RCC 7860 (cell line): ENCODE results near the gene MYL2.

ENCODE experiments used
- DNase-seq: peaks from one replicate; pipeline ENCODE4 v3.0.0-alpha.2; 2015; ENCODE audit warnings: low spot score
- FAIRE-seq: peaks from 2 replicates; lab custom pipeline; 2012; peaks lifted over from hg19 to GRCh38; lab: Jason Lieb, UNC

MYL2 gene

GRCh38 chr12:110901401-110901800 lies 19.0 kb downstream of the MYL2 start:
- DNase-seq = no peak
- FAIRE-seq = no peak

GRCh38 chr12:110896559-110896958 lies 23.8 kb downstream of the MYL2 start:
- FAIRE-seq (no peak), DNase-seq (no peak)

- DNase-seq = no peak
- no peak for FAIRE-seq
Measured at GRCh38 chr12:110893956-110894355, 26.4 kb downstream of the MYL2 start.

- FAIRE-seq (no peak), DNase-seq (no peak)
Measured at GRCh38 chr12:110889361-110889760, 31.0 kb downstream of the MYL2 start.

- no peak for DNase-seq
- FAIRE-seq = no peak
Measured at GRCh38 chr12:110888256-110888991, 32.0 kb downstream of the MYL2 start.

- FAIRE-seq = no peak
- no peak for DNase-seq
Measured at GRCh38 chr12:110885152-110885840, 35.1 kb downstream of the MYL2 start.

- no peak for FAIRE-seq
- no peak for DNase-seq
Measured at GRCh38 chr12:110883251-110883650, 37.1 kb downstream of the MYL2 start.

- FAIRE-seq (no peak), DNase-seq (no peak)
Measured at GRCh38 chr12:110880651-110881050, 39.7 kb downstream of the MYL2 start.

GRCh38 chr12:110874781-110875180 lies 45.6 kb downstream of the MYL2 start:
- DNase-seq (no peak), FAIRE-seq (no peak)

- FAIRE-seq = no peak
- DNase-seq = no peak
Measured at GRCh38 chr12:110874351-110874750, 46.0 kb downstream of the MYL2 start.

GRCh38 chr12:110872100-110872499 lies 48.3 kb downstream of the MYL2 start:
- FAIRE-seq (no peak), DNase-seq (no peak)

- no peak for FAIRE-seq
- no peak for DNase-seq
Measured at GRCh38 chr12:110869803-110870202, 50.6 kb downstream of the MYL2 start.

- DNase-seq = no peak
- FAIRE-seq = no peak
Measured at GRCh38 chr12:110869026-110869425, 51.4 kb downstream of the MYL2 start.

- no peak for FAIRE-seq
- DNase-seq = no peak
Measured at GRCh38 chr12:110865521-110865920, 54.9 kb downstream of the MYL2 start.

- DNase-seq (no peak), FAIRE-seq (no peak)
Measured at GRCh38 chr12:110863161-110863560, 57.2 kb downstream of the MYL2 start.

- FAIRE-seq (no peak), DNase-seq (no peak)
Measured at GRCh38 chr12:110862329-110862728, 58.0 kb downstream of the MYL2 start.

GRCh38 chr12:110861729-110862128 lies 58.6 kb downstream of the MYL2 start:
- FAIRE-seq = no peak
- DNase-seq = no peak
